ENCODE results near the gene ITGAV. TPM values are rescaled to one million over a fixed set of nuclear protein-coding genes. Genes with fewer than 3 reads are reported as not detected.

ITGAV gene
- total RNA-seq, 1 donor from 2014 or later, result 72.8 TPM

- no peaks in the 10 kb centered on the region for H4K20me1 ChIP-seq (ENCODE audit: low read depth)
- H3F3A ChIP-seq (ENCODE audit: low read depth), result no peaks in the 10 kb centered on the region
- H3K79me2 ChIP-seq (ENCODE audit: low read depth), result peaks cover 47% of the 10 kb centered on the region
- Mint-ChIP-seq H3K4me1 (peaks cover 11% of the 10 kb centered on the region), H3K4me3 (no peak overlapping the region), H3K9me3 (peaks cover 22% of the 10 kb centered on the region), H3K36me3 (peaks cover 36% of the 10 kb centered on the region), H3K27ac (no peak overlapping the region), H3K27me3 (ENCODE audit: insufficient read depth, low read depth) (no peaks in the 10 kb centered on the region)
- H3K9ac ChIP-seq, result no peak overlapping the region
- no peaks in the 10 kb centered on the region for H3K27me3 ChIP-seq
- H3K4me2 ChIP-seq, result no peak overlapping the region
- H3K27ac ChIP-seq, result no peak overlapping the region
- no peaks in the 10 kb centered on the region for H3K9me3 ChIP-seq (ENCODE audit: low read depth)
- no peak overlapping the region for H3K4me3 ChIP-seq
- peaks cover 12% of the 10 kb centered on the region for H3K4me1 ChIP-seq
- H2AFZ ChIP-seq (replicated peaks), result no peak overlapping the region
- TF ChIP-seq EZH2 (IDR thresholded peaks at IDR 0.05) (no peak), EZH2phosphoT487 (IDR thresholded peaks at IDR 0.05) (no peak), CTCF (IDR thresholded peaks at IDR 0.05) (no peak)
- DNase-seq (ENCODE audit: low spot score), result no peak
- no peaks in the 10 kb centered on the region for H3K36me3 ChIP-seq
Measured at GRCh38 chr2:186702501-186702900, 112.6 kb downstream of the ITGAV start.

- no peak overlapping the region for H3K27ac Mint-ChIP-seq
- peaks cover 4% of the 10 kb centered on the region for H3K4me1 Mint-ChIP-seq
- Histone ChIP-seq H3K4me3 (no peak overlapping the region), H2AFZ (replicated peaks) (no peak overlapping the region), H4K20me1 (ENCODE audit: low read depth) (no peaks in the 10 kb centered on the region), H3K9me3 (ENCODE audit: low read depth) (no peaks in the 10 kb centered on the region), H3K4me2 (no peak overlapping the region), H3K9ac (no peak overlapping the region), H3K36me3 (no peaks in the 10 kb centered on the region), H3K79me2 (ENCODE audit: low read depth) (peaks cover 26% of the 10 kb centered on the region), H3K4me1 (peaks cover 12% of the 10 kb centered on the region), H3F3A (ENCODE audit: low read depth) (no peaks in the 10 kb centered on the region), H3K27ac (no peak overlapping the region), H3K27me3 (no peaks in the 10 kb centered on the region)
- TF ChIP-seq EZH2 (IDR thresholded peaks at IDR 0.05), result no peak
- no peak for TF ChIP-seq EZH2phosphoT487 (IDR thresholded peaks at IDR 0.05)
- TF ChIP-seq CTCF (IDR thresholded peaks at IDR 0.05), result no peak
- DNase-seq (ENCODE audit: low spot score), result no peak
- H3K4me3 Mint-ChIP-seq, result no peak overlapping the region
- H3K36me3 Mint-ChIP-seq, result peaks cover 48% of the 10 kb centered on the region
- H3K27me3 Mint-ChIP-seq (ENCODE audit: insufficient read depth, low read depth), result no peaks in the 10 kb centered on the region
- H3K9me3 Mint-ChIP-seq, result peaks cover 28% of the 10 kb centered on the region
Measured at GRCh38 chr2:186704897-186705296, 115.0 kb downstream of the ITGAV start.

GRCh38 chr2:186709529-186710450 is 119.9 kb downstream of the ITGAV start:
- peaks cover 25% of the 10 kb centered on the region for H3K4me1 Mint-ChIP-seq

More at GRCh38 chr2:186709529-186710450, 119.9 kb downstream of the ITGAV start:
- Mint-ChIP-seq H3K9me3 (peaks cover 20% of the 10 kb centered on the region), H3K36me3 (peaks cover 41% of the 10 kb centered on the region), H3K27ac (no peak overlapping the region), H3K27me3 (ENCODE audit: insufficient read depth, low read depth) (no peaks in the 10 kb centered on the region), H3K4me3 (no peak overlapping the region)
- Histone ChIP-seq H3K9me3 (ENCODE audit: low read depth) (no peaks in the 10 kb centered on the region), H3K4me2 (no peak overlapping the region), H3K9ac (no peak overlapping the region), H3K79me2 (ENCODE audit: low read depth) (no peaks in the 10 kb centered on the region), H2AFZ (replicated peaks) (no peak overlapping the region), H3K4me3 (no peak overlapping the region), H3K4me1 (peaks cover 24% of the 10 kb centered on the region), H3F3A (ENCODE audit: low read depth) (peaks cover under 1% of the 10 kb centered on the region), H3K36me3 (no peaks in the 10 kb centered on the region), H3K27ac (no peak overlapping the region), H4K20me1 (ENCODE audit: low read depth) (no peaks in the 10 kb centered on the region), H3K27me3 (no peaks in the 10 kb centered on the region)
- DNase-seq (ENCODE audit: low spot score), result no peak
- TF ChIP-seq EZH2phosphoT487 (IDR thresholded peaks at IDR 0.05) (no peak), CTCF (IDR thresholded peaks at IDR 0.05) (no peak), EZH2 (IDR thresholded peaks at IDR 0.05) (no peak)
